Mesenchymal stem cell (in vitro differentiated cells and primary cell): ENCODE results near the gene MACROD1.

Source experiments
- DNase-seq: peaks from one replicate; pipeline ENCODE4 v3.0.0-alpha.2; 2013
- H2AFZ ChIP-seq: one replicate; pipeline ENCODE4 v1.6.1; 2013; ENCODE audit warnings: low read depth, mild to moderate bottlenecking, control low read depth, inconsistent platforms, low read length, moderate library complexity
- H2AK5ac ChIP-seq: 2 replicates; pipeline ENCODE4 v1.6.1; 2013; ENCODE audit warnings: low read length, moderate library complexity, mild to moderate bottlenecking, inconsistent platforms; ENCODE audit not compliant: severe bottlenecking
- H2BK120ac ChIP-seq: one replicate; pipeline ENCODE4 v1.6.1; 2013; ENCODE audit warnings: low read depth, mild to moderate bottlenecking, inconsistent platforms, low read length, moderate library complexity
- H2BK12ac ChIP-seq, 2 experiments: one replicate each; pipeline ENCODE4 v1.6.1; 2013; ENCODE audit warnings: inconsistent platforms in 2 of 2, low read length in 2 of 2, mild to moderate bottlenecking in 2 of 2, moderate library complexity in 2 of 2, control low read depth in 1 of 2
- H2BK15ac ChIP-seq: one replicate; pipeline ENCODE4 v1.6.1; 2013; ENCODE audit warnings: mild to moderate bottlenecking, low read depth, inconsistent platforms; ENCODE audit not compliant: poor library complexity, severe bottlenecking
- H2BK5ac ChIP-seq: 2 replicates; pipeline ENCODE4 v1.6.1; 2013; ENCODE audit warnings: low read depth, mild to moderate bottlenecking, low read length, control low read depth, inconsistent platforms; ENCODE audit not compliant: poor library complexity, severe bottlenecking
- H3K14ac ChIP-seq, 2 experiments: one replicate each; pipeline ENCODE4 v1.6.1; 2013; ENCODE audit warnings: inconsistent platforms in 2 of 2, low read length in 2 of 2, control low read depth in 1 of 2, mild to moderate bottlenecking in 1 of 2, moderate library complexity in 1 of 2
- H3K18ac ChIP-seq, 2 experiments: one replicate each; pipeline ENCODE4 v1.6.1; 2013; ENCODE audit warnings: inconsistent platforms in 2 of 2, low read length in 2 of 2, control low read depth in 1 of 2, low read depth in 1 of 2, mild to moderate bottlenecking in 1 of 2
- H3K23ac ChIP-seq, 2 experiments: one replicate each; pipeline ENCODE4 v1.6.1; 2013; ENCODE audit warnings: inconsistent platforms in 2 of 2, low read length in 2 of 2, mild to moderate bottlenecking in 2 of 2, moderate library complexity in 2 of 2, control low read depth in 1 of 2
- H3K27ac ChIP-seq: 2 replicates; pipeline ENCODE4 v1.5.1; 2013; ENCODE audit warnings: mild to moderate bottlenecking, moderate library complexity, low read length, control low read depth, inconsistent platforms; ENCODE audit not compliant: poor library complexity, severe bottlenecking
- H3K27me3 ChIP-seq, 2 experiments: 2 replicates each; pipeline versions ENCODE4 v1.6.1 to v1.7.0; 2013; ENCODE audit warnings: low read length in 2 of 2, mild to moderate bottlenecking in 2 of 2, moderate library complexity in 2 of 2, control low read depth in 1 of 2, inconsistent platforms in 1 of 2; ENCODE audit not compliant: control insufficient read depth in 1 of 2, insufficient read depth in 1 of 2
- H3K36me3 ChIP-seq, 2 experiments: 2 replicates each; pipeline versions ENCODE4 v1.6.1 to v1.7.0; 2013; ENCODE audit warnings: low read length in 2 of 2, control low read depth in 1 of 2, inconsistent platforms in 1 of 2, low read depth in 1 of 2, mild to moderate bottlenecking in 1 of 2; ENCODE audit not compliant: insufficient read depth in 2 of 2, control insufficient read depth in 1 of 2
- H3K4ac ChIP-seq, 2 experiments: one replicate each; pipeline ENCODE4 v1.6.1; 2013; ENCODE audit warnings: inconsistent platforms in 2 of 2, low read length in 2 of 2, mild to moderate bottlenecking in 2 of 2, moderate library complexity in 2 of 2, control low read depth in 1 of 2, low read depth in 1 of 2
- H3K4me1 ChIP-seq: 2 replicates; pipeline ENCODE4 v1.6.1; 2013; ENCODE audit warnings: low read depth, low read length, control low read depth; ENCODE audit not compliant: control insufficient read depth, insufficient read depth
- H3K4me2 ChIP-seq: 2 replicates; pipeline ENCODE4 v1.6.1; 2013; ENCODE audit warnings: low read length, mild to moderate bottlenecking, inconsistent platforms; ENCODE audit not compliant: poor library complexity, severe bottlenecking
- H3K4me3 ChIP-seq, 2 experiments: 2 replicates each; pipeline versions ENCODE4 v1.5.1 to v1.7.0; 2013; ENCODE audit warnings: low read length in 2 of 2, mild to moderate bottlenecking in 2 of 2, control low read depth in 1 of 2, low read depth in 1 of 2; ENCODE audit not compliant: insufficient read depth in 1 of 2
- H3K79me1 ChIP-seq: replicated peaks from 2 replicates; pipeline ENCODE4 v1.6.1; 2013; ENCODE audit warnings: mild to moderate bottlenecking, control low read depth, low read length, inconsistent platforms; ENCODE audit not compliant: poor library complexity, severe bottlenecking
- H3K9ac ChIP-seq: 2 replicates; pipeline ENCODE4 v1.7.0; 2013; ENCODE audit warnings: mild to moderate bottlenecking, low read length, moderate library complexity
- H3K9me3 ChIP-seq: 2 replicates; pipeline ENCODE4 v1.7.0; 2013; ENCODE audit warnings: mild to moderate bottlenecking, low read length; ENCODE audit not compliant: control insufficient read depth
- H4K8ac ChIP-seq: one replicate; pipeline ENCODE4 v1.6.1; 2013; ENCODE audit warnings: inconsistent platforms, mild to moderate bottlenecking, low read length, moderate library complexity
- H4K91ac ChIP-seq: one replicate; pipeline ENCODE4 v1.6.1; 2013; ENCODE audit warnings: mild to moderate bottlenecking, low read length, inconsistent platforms
- WGBS: methylation state at CpG from one replicate; pipeline ENCODE4 v1.1.7; 2013; ENCODE audit warnings: mixed read lengths; 5-methylcytosine and 5-hydroxymethylcytosine counted together

Gene MACROD1

DNA sequence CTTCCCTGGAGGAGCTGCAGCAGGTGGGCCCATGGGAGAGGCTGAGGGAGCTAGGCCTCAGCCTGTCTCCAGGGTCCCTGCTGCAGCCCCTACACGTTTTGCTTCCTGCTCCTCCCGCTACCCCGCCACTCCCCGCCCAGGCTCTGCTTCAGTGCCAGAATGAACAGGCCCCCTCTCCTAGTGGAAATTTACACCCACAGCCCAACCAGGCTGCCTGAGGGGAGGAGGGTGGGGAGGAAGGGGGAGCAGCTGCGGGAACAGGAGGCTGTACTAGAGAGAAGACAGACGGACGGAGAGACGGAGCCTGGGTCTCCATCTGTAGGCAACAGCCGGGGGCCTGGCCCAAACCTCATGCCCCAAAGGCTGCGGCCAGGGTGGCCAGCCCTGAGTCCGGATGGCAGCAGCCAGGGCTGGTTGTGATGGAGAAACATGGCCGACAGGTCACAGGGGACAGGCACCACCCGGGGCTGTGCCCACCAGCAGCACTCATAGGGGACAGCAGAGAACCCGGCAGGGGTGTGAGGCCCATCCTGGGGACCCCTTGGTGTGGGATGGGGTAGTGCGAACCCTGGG is 109.6 kb downstream of the MACROD1 start:
- DNase-seq, result no peak

DNA sequence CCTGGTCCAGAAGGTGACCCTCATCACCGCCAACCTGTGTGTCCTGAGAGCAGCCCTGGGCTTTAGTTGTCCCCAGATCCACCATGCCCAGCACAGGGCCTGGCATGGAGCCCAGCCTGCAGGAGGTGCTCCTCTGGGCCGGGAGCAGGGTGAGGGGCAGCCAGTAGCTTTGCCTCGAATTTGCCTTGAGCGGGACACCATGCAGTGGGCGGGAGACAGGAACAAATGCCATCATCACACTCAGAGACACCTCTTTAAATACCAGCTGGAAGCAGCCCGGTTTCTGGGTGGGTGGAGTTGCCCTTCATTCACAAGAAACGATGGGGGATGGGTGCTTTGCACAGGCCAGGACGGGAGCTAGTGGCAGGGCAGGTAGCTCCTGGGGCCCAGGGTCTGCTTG is 110.8 kb downstream of the MACROD1 start:
- Histone ChIP-seq H3K23ac (no peak overlapping the region), H3K4me1 (peaks cover 30% of the 10 kb centered on the region), H3K18ac (no peak overlapping the region), H3K36me3 (peaks cover 0 to 4% of the 10 kb centered on the region in 2 experiments), H2BK15ac (no peak overlapping the region), H3K27me3 (peaks cover 7% of the 10 kb centered on the region in 2 experiments), H3K14ac (no peak overlapping the region), H2BK5ac (no peak overlapping the region), H4K8ac (no peak overlapping the region), H3K9ac (no peak overlapping the region), H2AFZ (no peak overlapping the region), H3K79me1 (no peaks in the 10 kb centered on the region), H2BK120ac (no peak overlapping the region), H2BK12ac (no peak overlapping the region), H2AK5ac (no peak overlapping the region), H4K91ac (no peak overlapping the region), H3K27ac (no peak overlapping the region), H3K4ac (no peak overlapping the region), H3K9me3 (no peaks in the 10 kb centered on the region), H3K4me3 (no peak overlapping the region), H3K4me2 (no peak overlapping the region)
- 60% methylated on average over 4 of the region's 8 CpGs for WGBS
- no peak for DNase-seq

More for the DNA sequence above, 109.6 kb downstream of the MACROD1 start:
- Histone ChIP-seq H2AK5ac (no peak overlapping the region), H3K79me1 (no peaks in the 10 kb centered on the region), H3K23ac (no peak overlapping the region), H3K36me3 (peaks cover 0 to 4% of the 10 kb centered on the region in 2 experiments), H3K27me3 (peaks cover 11 to 17% of the 10 kb centered on the region in 2 experiments), H3K4me1 (peaks cover 35% of the 10 kb centered on the region), H3K14ac (no peak overlapping the region), H3K9me3 (no peaks in the 10 kb centered on the region), H2BK5ac (no peak overlapping the region), H3K4me3 (no peak overlapping the region), H4K8ac (no peak overlapping the region), H3K9ac (no peak overlapping the region), H3K4ac (no peak overlapping the region), H3K18ac (no peak overlapping the region), H2AFZ (no peak overlapping the region), H2BK15ac (no peak overlapping the region), H2BK120ac (no peak overlapping the region), H4K91ac (no peak overlapping the region), H2BK12ac (no peak overlapping the region), H3K27ac (no peak overlapping the region), H3K4me2 (no peak overlapping the region)
- WGBS, result 72% methylated on average over 10 of the region's 15 CpGs

DNA sequence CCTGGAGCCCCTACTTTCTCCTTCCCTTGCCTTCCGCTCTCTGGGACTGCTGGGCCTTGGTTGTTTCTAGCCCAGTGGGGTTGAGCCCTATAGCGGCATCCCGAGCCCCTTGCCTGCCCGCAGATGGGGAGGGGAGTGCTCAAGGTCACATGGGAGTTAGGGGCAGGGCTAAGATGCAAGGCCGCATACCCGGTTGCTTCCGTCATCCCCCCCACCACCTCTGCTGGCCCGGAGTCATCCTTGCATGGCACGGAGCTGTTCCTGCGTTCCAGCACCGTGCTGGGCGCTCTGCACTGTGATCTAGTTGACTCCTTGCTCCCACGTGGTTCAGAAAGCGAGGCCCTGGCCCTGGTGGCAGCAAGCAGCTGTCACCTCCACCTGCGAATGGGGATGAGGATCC is 112.2 kb downstream of the MACROD1 start:
- Histone ChIP-seq H3K27me3 (peaks cover under 1 to 7% of the 10 kb centered on the region in 2 experiments), H2AK5ac (no peak overlapping the region), H3K9me3 (no peaks in the 10 kb centered on the region), H3K36me3 (peaks cover 0 to 4% of the 10 kb centered on the region in 2 experiments), H3K9ac (no peak overlapping the region), H3K18ac (peak overlapping the region; percentile 26 to 29), H3K4ac (no peak overlapping the region), H3K4me2 (no peak overlapping the region), H3K79me1 (no peaks in the 10 kb centered on the region), H3K4me3 (no peak overlapping the region), H3K4me1 (peaks cover 29% of the 10 kb centered on the region), H3K23ac (no peak overlapping the region), H2BK12ac (peak overlapping the region in 1 of 2 experiments; percentile 24), H2BK120ac (no peak overlapping the region), H4K8ac (peak overlapping the region; percentile 42), H2BK15ac (no peak overlapping the region), H3K14ac (peak overlapping the region in 1 of 2 experiments; percentile 69), H4K91ac (peak overlapping the region; percentile 2), H3K27ac (no peak overlapping the region), H2BK5ac (no peak overlapping the region), H2AFZ (no peak overlapping the region)
- 33% methylated on average over 13 of the region's 15 CpGs for WGBS
- peak; percentile 30 for DNase-seq

DNA sequence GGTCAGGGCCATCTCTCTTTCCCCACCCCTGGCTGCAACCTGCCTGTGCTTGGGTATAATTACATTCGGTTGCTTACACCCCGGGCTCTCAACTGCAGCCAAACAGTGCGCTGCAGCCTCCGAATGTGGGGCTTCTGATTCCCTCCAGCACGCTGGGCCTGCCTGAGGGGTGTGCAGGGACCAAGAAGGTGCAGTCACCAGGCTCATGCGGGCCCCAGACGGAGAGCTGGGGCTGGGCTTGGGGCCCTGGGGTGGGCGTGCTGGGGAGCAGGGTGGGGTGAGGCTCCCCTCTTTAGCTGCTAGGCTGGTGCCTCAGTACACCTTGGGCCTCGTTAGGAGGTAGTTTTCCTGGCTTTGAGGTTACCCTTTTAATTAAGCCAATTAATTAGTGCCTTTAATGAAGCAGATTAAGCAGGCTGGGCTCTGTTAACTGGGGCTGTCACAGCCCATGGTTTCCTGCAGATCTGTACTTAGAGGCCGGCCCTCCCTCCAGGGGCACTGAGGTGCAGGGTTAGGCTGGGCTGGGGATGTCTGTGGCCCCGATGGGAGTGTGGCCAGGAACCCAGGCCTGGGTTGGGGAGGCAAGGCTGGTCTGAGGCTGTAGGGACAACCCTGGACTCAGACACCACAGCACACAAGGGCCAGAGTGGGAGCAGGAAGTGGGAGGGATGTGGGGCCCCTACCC is 112.8 kb downstream of the MACROD1 start:
- peaks cover 0 to 4% of the 10 kb centered on the region in 2 experiments for H3K36me3 ChIP-seq
- no peak overlapping the region for H4K8ac ChIP-seq
- H2BK12ac ChIP-seq, result no peak overlapping the region
- 80% methylated on average over 10 of the region's 11 CpGs for WGBS
- no peak for DNase-seq
- H3K4me1 ChIP-seq, result peaks cover 26% of the 10 kb centered on the region
- H2BK5ac ChIP-seq, result no peak overlapping the region
- no peak overlapping the region for H2BK15ac ChIP-seq
- H2AK5ac ChIP-seq, result no peak overlapping the region
- no peak overlapping the region for H3K23ac ChIP-seq
- no peak overlapping the region for H3K4me2 ChIP-seq
- no peak overlapping the region for H3K14ac ChIP-seq
- no peaks in the 10 kb centered on the region for H3K9me3 ChIP-seq
- no peaks in the 10 kb centered on the region for H3K79me1 ChIP-seq
- H3K27ac ChIP-seq, result no peak overlapping the region
- H3K4ac ChIP-seq, result no peak overlapping the region
- H2BK120ac ChIP-seq, result no peak overlapping the region
- H4K91ac ChIP-seq, result peak overlapping the region; percentile 2
- no peak overlapping the region for H3K4me3 ChIP-seq
- no peak overlapping the region for H3K18ac ChIP-seq
- H3K9ac ChIP-seq, result no peak overlapping the region
- peaks cover 0 to 7% of the 10 kb centered on the region in 2 experiments for H3K27me3 ChIP-seq
- no peak overlapping the region for H2AFZ ChIP-seq
